ENCODE results near the gene DEPDC1.

Gene DEPDC1

DNA sequence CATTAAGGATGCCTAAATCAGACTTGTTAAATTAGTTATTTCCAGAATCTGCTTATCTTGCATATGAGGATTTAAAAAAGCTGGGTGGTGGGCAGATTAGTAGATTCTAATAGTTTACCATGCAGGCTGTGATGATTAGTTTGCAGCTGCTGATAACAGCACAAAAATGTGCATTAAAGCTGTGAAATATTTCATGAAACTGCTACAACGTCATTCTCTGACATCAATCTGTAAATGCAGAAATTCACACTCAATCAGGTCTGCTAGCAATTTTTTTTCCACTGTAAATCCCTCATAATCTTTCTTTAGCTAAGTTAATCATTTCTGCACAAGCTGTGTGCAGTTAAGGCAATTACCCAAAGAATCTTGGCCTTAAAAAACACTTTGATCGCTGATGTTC is 37.8 kb downstream of the DEPDC1 start:
- peaks cover 4% of the 10 kb centered on the region for H3K9me3 Mint-ChIP-seq
- no peak overlapping the region for H3K27ac Mint-ChIP-seq
- no peaks in the 10 kb centered on the region for H3K36me3 Mint-ChIP-seq (ENCODE audit: low read depth)
- H3K4me3 Mint-ChIP-seq: no peak overlapping the region
- no peak for DNase-seq (ENCODE audit: low spot score)
- no peaks in the 10 kb centered on the region for H3K27me3 Mint-ChIP-seq (ENCODE audit: low read depth)
- no peaks in the 10 kb centered on the region for H3K4me1 Mint-ChIP-seq (ENCODE audit: low read depth)

- DNase-seq (ENCODE audit: low spot score): no peak
- Mint-ChIP-seq H3K4me1 (ENCODE audit: low read depth) (no peaks in the 10 kb centered on the region), H3K4me3 (no peak overlapping the region), H3K27ac (no peak overlapping the region), H3K27me3 (ENCODE audit: low read depth) (no peaks in the 10 kb centered on the region), H3K9me3 (no peaks in the 10 kb centered on the region), H3K36me3 (ENCODE audit: low read depth) (no peaks in the 10 kb centered on the region)
These were observed 40.7 kb downstream of the DEPDC1 start for GRCh38 chr1:68456202-68456601.

- Mint-ChIP-seq H3K9me3 (no peaks in the 10 kb centered on the region), H3K4me1 (ENCODE audit: low read depth) (no peaks in the 10 kb centered on the region), H3K27me3 (ENCODE audit: low read depth) (no peaks in the 10 kb centered on the region), H3K27ac (no peak overlapping the region), H3K4me3 (no peak overlapping the region), H3K36me3 (ENCODE audit: low read depth) (no peaks in the 10 kb centered on the region)
- no peak for DNase-seq (ENCODE audit: low spot score)
These were observed 42.3 kb downstream of the DEPDC1 start for GRCh38 chr1:68454534-68454933.

- Mint-ChIP-seq H3K36me3 (ENCODE audit: low read depth) (no peaks in the 10 kb centered on the region), H3K9me3 (no peaks in the 10 kb centered on the region), H3K27me3 (ENCODE audit: low read depth) (no peaks in the 10 kb centered on the region), H3K27ac (no peak overlapping the region), H3K4me3 (no peak overlapping the region), H3K4me1 (ENCODE audit: low read depth) (no peaks in the 10 kb centered on the region)
- no peak for DNase-seq (ENCODE audit: low spot score)
These were observed 43.7 kb downstream of the DEPDC1 start for GRCh38 chr1:68453060-68453670.

DNA sequence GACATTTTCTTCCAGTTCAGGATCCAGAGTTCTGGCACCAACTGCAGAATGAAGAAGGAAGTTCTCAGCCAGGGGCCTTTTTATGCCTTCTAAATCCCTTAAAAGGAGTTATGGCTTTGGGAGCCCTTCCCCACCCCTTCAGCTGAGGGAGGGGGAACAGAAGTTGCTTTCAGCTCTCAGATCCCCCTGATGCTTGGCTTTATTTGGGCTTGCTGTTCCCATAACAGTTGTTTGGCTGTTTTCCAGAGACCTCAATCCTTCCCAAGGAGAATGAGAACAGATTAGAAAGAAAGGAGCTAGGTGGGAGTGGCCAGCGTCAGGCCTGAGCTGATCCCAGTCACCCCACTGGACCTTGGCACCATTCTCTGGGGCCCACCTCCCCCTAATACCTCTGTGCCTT is 47.0 kb downstream of the DEPDC1 start, which contains the start of gene RPE65:
Gene RPE65 (minus strand): TSS at position 54 of the 400 bp plus-strand sequence. CDS start 49 bp downstream, at position 5.
- no peaks in the 10 kb centered on the region for H3K4me1 Mint-ChIP-seq (ENCODE audit: low read depth)
- no peak for DNase-seq (ENCODE audit: low spot score)
- no peaks in the 10 kb centered on the region for H3K27me3 Mint-ChIP-seq (ENCODE audit: low read depth)
- H3K27ac Mint-ChIP-seq: no peak within 1 kb of the TSS
- no peak within 1 kb of the TSS for H3K4me3 Mint-ChIP-seq
- no peaks in the 10 kb centered on the region for H3K36me3 Mint-ChIP-seq (ENCODE audit: low read depth)
- no peaks in the 10 kb centered on the region for H3K9me3 Mint-ChIP-seq

DNA sequence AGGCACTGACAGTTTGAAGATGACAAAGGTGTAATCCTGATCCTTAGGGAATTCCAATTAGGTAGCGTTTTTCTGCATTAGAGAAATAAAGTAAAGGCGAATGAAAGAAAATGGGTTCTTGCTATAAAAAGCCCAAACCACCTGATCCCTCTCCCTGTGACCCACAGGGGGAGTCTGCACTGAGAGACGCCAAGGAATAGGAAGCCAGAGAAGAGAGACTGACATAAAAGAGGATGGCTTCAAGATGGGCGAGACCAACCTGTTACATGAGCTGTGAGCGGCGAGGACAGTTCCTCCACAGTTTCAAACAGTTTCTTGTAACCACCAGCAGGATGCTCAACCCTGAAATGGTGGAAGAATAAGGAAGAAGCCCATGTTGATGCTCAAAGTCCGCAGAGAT is 48.5 kb downstream of the DEPDC1 start:
- H3K27me3 Mint-ChIP-seq (ENCODE audit: low read depth): no peaks in the 10 kb centered on the region
- H3K4me1 Mint-ChIP-seq (ENCODE audit: low read depth): no peaks in the 10 kb centered on the region
- H3K4me3 Mint-ChIP-seq: no peak overlapping the region
- DNase-seq (ENCODE audit: low spot score): no peak
- H3K9me3 Mint-ChIP-seq: no peaks in the 10 kb centered on the region
- H3K27ac Mint-ChIP-seq: no peak overlapping the region
- no peaks in the 10 kb centered on the region for H3K36me3 Mint-ChIP-seq (ENCODE audit: low read depth)

DNA sequence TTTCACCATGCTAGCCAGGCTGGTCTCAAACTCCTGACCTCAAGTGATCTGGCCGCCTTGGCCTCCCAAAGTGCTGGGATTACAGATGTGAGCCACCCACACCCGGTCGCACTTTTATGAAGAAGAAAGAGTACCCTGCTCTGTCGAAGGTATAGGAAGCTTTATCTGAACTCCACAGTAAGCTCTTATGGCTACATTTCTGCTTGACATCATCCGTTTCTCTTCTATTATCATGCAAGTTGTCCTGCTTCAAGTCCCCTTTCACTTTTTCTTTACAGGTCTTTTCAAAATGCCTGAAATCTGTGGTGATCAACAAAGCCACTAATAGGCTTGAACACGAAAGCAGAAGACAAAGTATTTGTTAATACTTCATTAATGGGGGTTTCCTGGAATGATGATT is 51.2 kb downstream of the DEPDC1 start:
- no peaks in the 10 kb centered on the region for H3K9me3 Mint-ChIP-seq
- H3K27me3 Mint-ChIP-seq (ENCODE audit: low read depth): no peaks in the 10 kb centered on the region
- no peaks in the 10 kb centered on the region for H3K4me1 Mint-ChIP-seq (ENCODE audit: low read depth)

DNA sequence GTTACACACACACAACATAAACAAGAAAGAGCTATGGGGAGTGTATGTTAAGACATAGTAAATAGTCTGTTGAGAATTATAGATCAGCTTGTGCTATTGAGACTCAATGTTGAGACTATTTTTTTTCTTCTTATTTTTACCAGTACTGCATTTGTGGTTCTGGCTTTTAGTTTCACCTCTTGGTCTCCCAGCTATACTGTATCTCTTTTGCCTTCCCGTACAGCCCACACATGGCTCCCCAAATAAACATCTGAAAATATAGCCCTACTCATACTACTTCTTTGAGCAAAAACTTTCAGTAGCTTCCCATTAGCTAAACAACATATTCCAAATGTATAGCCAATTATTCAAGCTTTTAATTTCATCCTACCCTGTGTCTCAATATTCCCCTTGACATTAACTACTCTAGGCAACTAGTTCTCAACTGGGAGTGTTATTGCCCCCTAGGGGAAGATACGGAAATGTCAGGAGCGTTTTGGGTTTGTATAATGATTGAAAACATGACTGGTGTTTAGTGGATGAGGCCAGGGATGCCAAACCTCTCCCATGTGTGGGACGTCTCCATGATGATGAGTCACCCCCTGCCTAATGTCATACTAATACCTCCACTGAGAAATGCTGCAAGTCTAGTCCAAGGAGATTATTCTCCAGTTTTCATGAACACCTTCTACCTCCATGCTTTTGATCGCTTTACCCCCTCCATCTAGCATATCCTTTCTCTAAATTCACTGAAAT is 53.9 kb downstream of the DEPDC1 start:
- Mint-ChIP-seq H3K27ac (no peak overlapping the region), H3K9me3 (no peaks in the 10 kb centered on the region), H3K4me1 (ENCODE audit: low read depth) (no peaks in the 10 kb centered on the region), H3K4me3 (no peak overlapping the region), H3K36me3 (ENCODE audit: low read depth) (no peaks in the 10 kb centered on the region), H3K27me3 (ENCODE audit: low read depth) (no peaks in the 10 kb centered on the region)
- peak; percentile 5 for DNase-seq (ENCODE audit: low spot score)

More for the DNA sequence above, 51.2 kb downstream of the DEPDC1 start:
- no peak overlapping the region for H3K27ac Mint-ChIP-seq
- H3K4me3 Mint-ChIP-seq: no peak overlapping the region
- H3K36me3 Mint-ChIP-seq (ENCODE audit: low read depth): no peaks in the 10 kb centered on the region
- no peak for DNase-seq (ENCODE audit: low spot score)

DNA sequence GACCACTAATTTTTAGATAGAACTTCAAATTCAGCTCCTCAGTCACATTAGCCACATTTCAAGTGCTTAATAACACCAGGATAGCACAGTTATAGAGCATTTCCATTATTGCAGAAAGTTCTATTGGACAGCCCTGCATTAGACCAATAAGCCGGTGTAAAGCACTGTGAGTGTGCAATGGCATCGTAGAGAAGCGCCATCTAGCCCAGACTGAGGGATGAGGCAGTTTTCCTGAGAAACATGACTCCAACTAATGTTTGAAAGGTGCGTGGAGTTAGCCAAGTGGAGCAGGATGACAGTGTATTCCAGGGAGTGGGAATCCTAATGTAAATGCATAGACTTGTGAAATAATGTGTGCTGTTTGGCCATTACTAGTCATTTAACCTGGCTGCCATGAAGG is 54.9 kb downstream of the DEPDC1 start:
- no peaks in the 10 kb centered on the region for H3K36me3 Mint-ChIP-seq (ENCODE audit: low read depth)
- DNase-seq (ENCODE audit: low spot score): no peak
- no peaks in the 10 kb centered on the region for H3K9me3 Mint-ChIP-seq
- H3K4me1 Mint-ChIP-seq (ENCODE audit: low read depth): no peaks in the 10 kb centered on the region
- no peak overlapping the region for H3K4me3 Mint-ChIP-seq
- no peaks in the 10 kb centered on the region for H3K27me3 Mint-ChIP-seq (ENCODE audit: low read depth)
- no peak overlapping the region for H3K27ac Mint-ChIP-seq

DNA sequence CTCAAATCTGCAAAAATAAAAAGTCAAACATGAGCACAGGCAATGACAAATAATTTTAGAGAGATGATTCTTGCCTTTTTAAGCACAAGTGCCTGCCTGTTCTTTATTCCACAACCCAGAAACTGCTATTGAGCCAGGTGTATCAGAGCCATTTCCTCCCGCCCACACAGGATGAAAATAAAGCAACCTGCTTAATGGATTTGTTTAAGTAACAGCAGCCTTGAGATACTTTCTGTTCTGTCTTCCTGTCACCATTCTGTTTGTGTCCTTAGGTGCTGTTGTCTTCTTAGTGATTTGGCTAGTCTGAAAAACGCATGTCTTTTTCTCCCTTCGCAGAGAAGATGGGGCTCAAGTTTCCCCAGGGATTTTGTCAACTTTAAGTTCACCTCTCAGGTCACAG is 58.6 kb downstream of the DEPDC1 start:
- H3K27ac Mint-ChIP-seq: no peak overlapping the region
- no peaks in the 10 kb centered on the region for H3K36me3 Mint-ChIP-seq (ENCODE audit: low read depth)
- H3K27me3 Mint-ChIP-seq (ENCODE audit: low read depth): no peaks in the 10 kb centered on the region
- H3K4me3 Mint-ChIP-seq: no peak overlapping the region
- no peaks in the 10 kb centered on the region for H3K4me1 Mint-ChIP-seq (ENCODE audit: low read depth)
- DNase-seq (ENCODE audit: low spot score): no peak
- no peaks in the 10 kb centered on the region for H3K9me3 Mint-ChIP-seq

DNA sequence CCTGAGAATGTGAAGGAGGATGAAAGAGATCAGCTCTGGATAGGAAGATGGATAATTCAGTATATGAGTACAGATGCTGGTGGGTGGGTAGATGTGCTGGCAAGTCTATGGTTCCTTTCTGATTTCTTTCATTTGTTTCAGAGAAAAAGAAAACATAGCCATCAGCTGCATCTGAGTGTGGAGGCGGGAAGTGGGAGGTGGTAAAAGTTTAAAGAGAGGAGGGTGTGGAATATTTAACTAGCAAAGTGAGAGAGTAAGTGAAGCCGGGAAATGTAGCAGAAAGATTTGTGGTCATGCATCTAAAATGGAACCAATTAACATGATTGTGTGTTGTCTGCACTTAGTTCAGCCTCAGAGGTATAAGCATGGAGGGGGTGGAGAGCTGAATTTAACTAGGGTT is 63.5 kb downstream of the DEPDC1 start:
- no peaks in the 10 kb centered on the region for H3K27me3 Mint-ChIP-seq (ENCODE audit: low read depth)
- H3K9me3 Mint-ChIP-seq: no peaks in the 10 kb centered on the region
- no peak for DNase-seq (ENCODE audit: low spot score)
- no peak overlapping the region for H3K4me3 Mint-ChIP-seq
- H3K36me3 Mint-ChIP-seq (ENCODE audit: low read depth): no peaks in the 10 kb centered on the region
- H3K27ac Mint-ChIP-seq: no peak overlapping the region
- no peaks in the 10 kb centered on the region for H3K4me1 Mint-ChIP-seq (ENCODE audit: low read depth)

- H3K27me3 Mint-ChIP-seq (ENCODE audit: low read depth): no peaks in the 10 kb centered on the region
These were observed 65.8 kb downstream of the DEPDC1 start for GRCh38 chr1:68431076-68431475.

DNA sequence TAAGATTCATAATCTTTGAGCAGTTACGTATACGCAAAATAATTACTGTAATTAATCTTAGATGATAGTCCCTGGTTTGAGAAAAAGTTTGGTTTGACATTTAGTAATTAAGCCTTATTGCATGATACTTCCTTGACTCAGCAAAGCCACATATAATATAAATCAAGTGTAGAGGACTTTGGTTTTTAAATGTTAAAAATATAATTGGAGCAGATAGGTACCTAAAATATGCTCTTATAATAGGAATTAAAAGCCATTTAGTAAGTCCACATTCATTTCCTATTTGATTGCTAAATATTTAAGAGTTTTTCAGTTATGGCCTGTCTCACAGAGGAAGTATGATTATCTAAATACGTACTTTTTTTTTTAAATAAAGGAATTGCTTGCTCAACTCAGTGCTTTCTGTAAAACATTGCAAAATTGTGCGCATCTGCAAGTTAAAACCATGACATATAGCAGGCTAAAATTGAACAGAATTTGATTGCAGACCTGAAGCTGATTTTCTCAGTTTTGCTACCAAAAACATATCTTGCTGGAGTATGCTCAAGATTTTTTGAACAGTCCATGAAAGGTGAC is 67.6 kb downstream of the DEPDC1 start:
- Mint-ChIP-seq H3K36me3 (ENCODE audit: low read depth) (no peaks in the 10 kb centered on the region), H3K9me3 (no peaks in the 10 kb centered on the region), H3K4me3 (no peak overlapping the region), H3K27me3 (ENCODE audit: low read depth) (no peaks in the 10 kb centered on the region), H3K27ac (no peak overlapping the region), H3K4me1 (ENCODE audit: low read depth) (no peaks in the 10 kb centered on the region)
- no peak for DNase-seq (ENCODE audit: low spot score)

More at GRCh38 chr1:68431076-68431475, 65.8 kb downstream of the DEPDC1 start:
- Mint-ChIP-seq H3K9me3 (no peaks in the 10 kb centered on the region), H3K4me3 (no peak overlapping the region), H3K36me3 (ENCODE audit: low read depth) (no peaks in the 10 kb centered on the region), H3K4me1 (ENCODE audit: low read depth) (no peaks in the 10 kb centered on the region), H3K27ac (no peak overlapping the region)
- no peak for DNase-seq (ENCODE audit: low spot score)

DNA sequence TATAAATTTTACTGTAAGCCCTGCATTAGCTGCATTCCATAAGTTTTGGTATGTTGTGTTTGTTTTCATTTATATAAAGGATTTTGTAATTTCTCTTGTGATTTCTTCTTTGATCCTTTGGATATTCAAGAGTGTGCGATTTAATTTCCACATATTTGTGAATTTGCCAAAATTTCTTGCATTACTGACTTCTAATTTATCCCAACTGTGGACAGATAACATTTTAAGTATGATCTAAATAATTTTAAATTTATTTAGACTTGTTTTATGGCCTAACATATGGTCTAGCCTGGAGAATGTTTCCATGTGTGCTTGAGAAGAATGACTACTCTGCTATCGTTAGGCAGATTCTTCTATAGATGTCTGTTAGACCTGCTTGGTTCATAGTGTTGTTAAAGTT is 70.3 kb downstream of the DEPDC1 start:
- H3K27me3 Mint-ChIP-seq (ENCODE audit: low read depth): no peaks in the 10 kb centered on the region
- no peaks in the 10 kb centered on the region for H3K4me1 Mint-ChIP-seq (ENCODE audit: low read depth)
- no peak overlapping the region for H3K27ac Mint-ChIP-seq
- DNase-seq (ENCODE audit: low spot score): no peak
- H3K4me3 Mint-ChIP-seq: no peak overlapping the region
- H3K36me3 Mint-ChIP-seq (ENCODE audit: low read depth): no peaks in the 10 kb centered on the region
- no peaks in the 10 kb centered on the region for H3K9me3 Mint-ChIP-seq

Data from T-helper 2 cell treated with Interferon-gamma antibody and Interleukin-4, amounts not matched to agents 5 μg/mL and 100 μg/mL, for 36 hours (primary cell).